ENCODE results near the gene PTPN14. TPM values are rescaled to one million over a fixed set of nuclear protein-coding genes. Genes with fewer than 3 reads are reported as not detected.

Gene PTPN14
- total and polyA plus RNA-seq, 2 experiments from 2014 or later = 18.7 to 70.2 TPM

GRCh38 chr1:214398490-214398889, 152.9 kb downstream of the PTPN14 start:
- ATAC-seq (no peak), DNase-seq (ENCODE audit: low spot score) (no peak)
- no peaks in the 10 kb centered on the region for H3K9me2 ChIP-seq (ENCODE audit: insufficient read depth)
- H3K27me3 Mint-ChIP-seq (ENCODE audit: insufficient read depth, low read depth, poor library complexity) = peaks cover 3% of the 10 kb centered on the region
- H3K4me3 ChIP-seq = no peak overlapping the region
- H3K36me3 ChIP-seq (ENCODE audit: insufficient read depth) = peaks cover 3% of the 10 kb centered on the region; the same call in 1 of the 2 replicates
- H3K4me1 ChIP-seq (ENCODE audit: insufficient read depth) = peaks cover 18% of the 10 kb centered on the region
- no peak overlapping the region for H3K4me2 ChIP-seq
- no peaks in the 10 kb centered on the region; the same call in 1 of the 2 replicates for H3K79me2 ChIP-seq (replicated peaks; ENCODE audit: insufficient read depth)
- no peak overlapping the region for H3K27ac ChIP-seq (ENCODE audit: low read depth)
- TF ChIP-seq, protein P1, sequence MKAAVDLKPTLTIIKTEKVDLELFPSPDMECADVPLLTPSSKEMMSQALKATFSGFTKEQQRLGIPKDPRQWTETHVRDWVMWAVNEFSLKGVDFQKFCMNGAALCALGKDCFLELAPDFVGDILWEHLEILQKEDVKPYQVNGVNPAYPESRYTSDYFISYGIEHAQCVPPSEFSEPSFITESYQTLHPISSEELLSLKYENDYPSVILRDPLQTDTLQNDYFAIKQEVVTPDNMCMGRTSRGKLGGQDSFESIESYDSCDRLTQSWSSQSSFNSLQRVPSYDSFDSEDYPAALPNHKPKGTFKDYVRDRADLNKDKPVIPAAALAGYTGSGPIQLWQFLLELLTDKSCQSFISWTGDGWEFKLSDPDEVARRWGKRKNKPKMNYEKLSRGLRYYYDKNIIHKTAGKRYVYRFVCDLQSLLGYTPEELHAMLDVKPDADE (IDR thresholded peaks at IDR 0.05) = no peak
- TF ChIP-seq REST (IDR thresholded peaks at IDR 0.05; ENCODE audit: unreplicated experiment) (no peak), JUNB (IDR thresholded peaks at IDR 0.05; ENCODE audit: unreplicated experiment) (no peak), CREB1 (CRISPR knock-in tag; IDR thresholded peaks at IDR 0.05; ENCODE audit: low read depth) (no peak), NANOG (IDR thresholded peaks at IDR 0.05; ENCODE audit: borderline replicate concordance) (no peak), ZNF114 (CRISPR knock-in tag; IDR thresholded peaks at IDR 0.05) (no peak), STAT1 (IDR thresholded peaks at IDR 0.05; ENCODE audit: unreplicated experiment) (no peak), CTCF (conservative IDR thresholded peaks at IDR 0.05; ENCODE audit: low read depth in 2 of 2) (no peak), ZNF331 (CRISPR knock-in tag; IDR thresholded peaks at IDR 0.05; ENCODE audit: low read depth) (no peak), EZH2 (IDR thresholded peaks at IDR 0.05; ENCODE audit: low read depth, unreplicated experiment) (no peak), EZH2phosphoT487 (IDR thresholded peaks at IDR 0.05; ENCODE audit: unreplicated experiment) (no peak), POLR2AphosphoS5 (IDR thresholded peaks at IDR 0.05; ENCODE audit: low read depth) (no peak)
- TF ChIP-seq, protein P2, sequence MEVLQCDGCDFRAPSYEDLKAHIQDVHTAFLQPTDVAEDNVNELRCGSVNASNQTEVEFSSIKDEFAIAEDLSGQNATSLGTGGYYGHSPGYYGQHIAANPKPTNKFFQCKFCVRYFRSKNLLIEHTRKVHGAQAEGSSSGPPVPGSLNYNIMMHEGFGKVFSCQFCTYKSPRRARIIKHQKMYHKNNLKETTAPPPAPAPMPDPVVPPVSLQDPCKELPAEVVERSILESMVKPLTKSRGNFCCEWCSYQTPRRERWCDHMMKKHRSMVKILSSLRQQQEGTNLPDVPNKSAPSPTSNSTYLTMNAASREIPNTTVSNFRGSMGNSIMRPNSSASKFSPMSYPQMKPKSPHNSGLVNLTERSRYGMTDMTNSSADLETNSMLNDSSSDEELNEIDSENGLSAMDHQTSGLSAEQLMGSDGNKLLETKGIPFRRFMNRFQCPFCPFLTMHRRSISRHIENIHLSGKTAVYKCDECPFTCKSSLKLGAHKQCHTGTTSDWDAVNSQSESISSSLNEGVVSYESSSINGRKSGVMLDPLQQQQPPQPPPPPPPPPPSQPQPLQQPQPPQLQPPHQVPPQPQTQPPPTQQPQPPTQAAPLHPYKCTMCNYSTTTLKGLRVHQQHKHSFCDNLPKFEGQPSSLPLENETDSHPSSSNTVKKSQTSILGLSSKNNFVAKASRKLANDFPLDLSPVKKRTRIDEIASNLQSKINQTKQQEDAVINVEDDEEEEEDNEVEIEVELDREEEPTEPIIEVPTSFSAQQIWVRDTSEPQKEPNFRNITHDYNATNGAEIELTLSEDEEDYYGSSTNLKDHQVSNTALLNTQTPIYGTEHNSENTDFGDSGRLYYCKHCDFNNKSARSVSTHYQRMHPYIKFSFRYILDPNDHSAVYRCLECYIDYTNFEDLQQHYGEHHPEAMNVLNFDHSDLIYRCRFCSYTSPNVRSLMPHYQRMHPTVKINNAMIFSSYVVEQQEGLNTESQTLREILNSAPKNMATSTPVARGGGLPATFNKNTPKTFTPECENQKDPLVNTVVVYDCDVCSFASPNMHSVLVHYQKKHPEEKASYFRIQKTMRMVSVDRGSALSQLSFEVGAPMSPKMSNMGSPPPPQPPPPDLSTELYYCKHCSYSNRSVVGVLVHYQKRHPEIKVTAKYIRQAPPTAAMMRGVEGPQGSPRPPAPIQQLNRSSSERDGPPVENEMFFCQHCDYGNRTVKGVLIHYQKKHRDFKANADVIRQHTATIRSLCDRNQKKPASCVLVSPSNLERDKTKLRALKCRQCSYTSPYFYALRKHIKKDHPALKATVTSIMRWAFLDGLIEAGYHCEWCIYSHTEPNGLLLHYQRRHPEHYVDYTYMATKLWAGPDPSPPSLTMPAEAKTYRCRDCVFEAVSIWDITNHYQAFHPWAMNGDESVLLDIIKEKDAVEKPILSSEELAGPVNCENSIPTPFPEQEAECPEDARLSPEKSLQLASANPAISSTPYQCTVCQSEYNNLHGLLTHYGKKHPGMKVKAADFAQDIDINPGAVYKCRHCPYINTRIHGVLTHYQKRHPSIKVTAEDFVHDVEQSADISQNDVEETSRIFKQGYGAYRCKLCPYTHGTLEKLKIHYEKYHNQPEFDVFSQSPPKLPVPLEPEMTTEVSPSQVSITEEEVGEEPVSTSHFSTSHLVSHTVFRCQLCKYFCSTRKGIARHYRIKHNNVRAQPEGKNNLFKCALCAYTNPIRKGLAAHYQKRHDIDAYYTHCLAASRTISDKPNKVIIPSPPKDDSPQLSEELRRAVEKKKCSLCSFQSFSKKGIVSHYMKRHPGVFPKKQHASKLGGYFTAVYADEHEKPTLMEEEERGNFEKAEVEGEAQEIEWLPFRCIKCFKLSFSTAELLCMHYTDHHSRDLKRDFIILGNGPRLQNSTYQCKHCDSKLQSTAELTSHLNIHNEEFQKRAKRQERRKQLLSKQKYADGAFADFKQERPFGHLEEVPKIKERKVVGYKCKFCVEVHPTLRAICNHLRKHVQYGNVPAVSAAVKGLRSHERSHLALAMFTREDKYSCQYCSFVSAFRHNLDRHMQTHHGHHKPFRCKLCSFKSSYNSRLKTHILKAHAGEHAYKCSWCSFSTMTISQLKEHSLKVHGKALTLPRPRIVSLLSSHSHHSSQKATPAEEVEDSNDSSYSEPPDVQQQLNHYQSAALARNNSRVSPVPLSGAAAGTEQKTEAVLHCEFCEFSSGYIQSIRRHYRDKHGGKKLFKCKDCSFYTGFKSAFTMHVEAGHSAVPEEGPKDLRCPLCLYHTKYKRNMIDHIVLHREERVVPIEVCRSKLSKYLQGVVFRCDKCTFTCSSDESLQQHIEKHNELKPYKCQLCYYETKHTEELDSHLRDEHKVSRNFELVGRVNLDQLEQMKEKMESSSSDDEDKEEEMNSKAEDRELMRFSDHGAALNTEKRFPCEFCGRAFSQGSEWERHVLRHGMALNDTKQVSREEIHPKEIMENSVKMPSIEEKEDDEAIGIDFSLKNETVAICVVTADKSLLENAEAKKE (CRISPR knock-in tag; IDR thresholded peaks at IDR 0.05) = no peak
- peaks cover 28% of the 10 kb centered on the region for H3K4me1 Mint-ChIP-seq
- H3K36me3 Mint-ChIP-seq (ENCODE audit: low read depth) = peaks cover 43% of the 10 kb centered on the region
- H3F3A ChIP-seq (replicated peaks; ENCODE audit: low read depth) = no peaks in the 10 kb centered on the region
- no peaks in the 10 kb centered on the region for H3K27me3 ChIP-seq (ENCODE audit: insufficient read depth)
- no peak overlapping the region for H2AFZ ChIP-seq
- no peaks in the 10 kb centered on the region for H3K9me3 Mint-ChIP-seq
- no peak overlapping the region for H3K27ac Mint-ChIP-seq
- no peaks in the 10 kb centered on the region for H4K20me1 ChIP-seq (replicated peaks; ENCODE audit: insufficient read depth)
- no peak overlapping the region for H3K4me3 Mint-ChIP-seq

All from GM23338 (cell line).